ENCODE results near the gene TECPR2. TPM values are rescaled to one million over a fixed set of nuclear protein-coding genes. Genes with fewer than 3 reads are reported as not detected.

Gene TECPR2
- total and polyA plus RNA-seq, 2 of the 13 experiments (the other 11 are each of a cell fraction or from before 2014, with no cell fraction given): 3.5 to 5.7 TPM

DNA sequence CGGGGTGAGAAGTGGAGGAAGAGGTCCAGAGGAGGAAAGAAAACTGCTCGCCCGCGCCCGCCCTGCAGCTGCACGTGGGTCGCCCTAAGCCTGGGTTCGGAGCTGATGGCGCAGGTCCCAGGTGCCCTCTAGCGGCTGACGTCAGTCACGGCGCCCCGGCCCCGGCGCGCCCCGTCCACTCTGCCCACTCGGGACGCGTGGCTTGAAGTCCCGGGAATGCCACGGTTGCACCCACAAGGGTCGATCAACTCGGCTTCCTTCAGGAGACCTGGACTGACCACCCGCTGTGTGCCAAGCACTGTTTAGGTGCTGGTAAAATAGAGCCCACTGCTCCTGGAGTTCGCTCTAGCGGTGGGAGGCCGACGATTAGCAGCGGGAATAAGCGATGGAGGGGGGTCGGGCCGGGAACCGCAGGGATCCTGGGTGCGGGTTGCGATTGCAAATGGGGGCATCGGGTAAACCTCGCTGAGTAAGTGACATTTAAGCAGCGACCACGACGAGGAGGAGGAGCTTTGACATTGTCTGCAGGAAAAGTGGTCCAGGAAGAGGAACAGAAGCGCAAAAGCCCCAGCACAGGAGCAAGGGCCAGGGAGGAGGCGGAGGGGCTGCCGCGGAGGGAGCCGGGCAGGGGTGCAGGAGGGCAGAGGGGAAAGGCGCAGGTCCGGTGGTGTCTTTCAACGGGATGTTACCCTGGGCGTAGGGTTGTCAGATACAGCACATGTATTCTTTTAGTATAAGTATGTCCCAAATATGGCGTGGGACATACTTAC is 48.3 kb upstream of the TECPR2 start (continued):
- TF ChIP-seq MEF2D (CRISPR knock-in tag; IDR thresholded peaks at IDR 0.05) (0 out of 2 replicates have a peak, but pooled peaks have one; percentile 63), ZNF879 (CRISPR knock-in tag; IDR thresholded peaks at IDR 0.05) (no peak), XRCC5 (optimal IDR thresholded peaks at IDR 0.05; ENCODE audit: low read length) (peak; percentile 76), CCAR2 (optimal IDR thresholded peaks at IDR 0.05; ENCODE audit: low read depth, low read length) (no peak), ZNF282 (IDR thresholded peaks at IDR 0.05; ENCODE audit: partially characterized antibody) (no peak), ZNF549 (CRISPR knock-in tag; IDR thresholded peaks at IDR 0.05) (no peak), SOX13 (IDR thresholded peaks at IDR 0.05) (no peak), SOX13 (CRISPR knock-in tag; conservative IDR thresholded peaks at IDR 0.05 in 1 of 2, IDR thresholded peaks at IDR 0.05 in 1 of 2) (peak in 1 of 2 experiments; percentile 42; a peak in 2 of 4 replicates), SPEN (CRISPR knock-in tag; IDR thresholded peaks at IDR 0.05; ENCODE audit: low read depth) (no peak; the same call in 1 of the 2 replicates), RAD21 (CRISPR knock-in tag; IDR thresholded peaks at IDR 0.05) (peak; percentile 97), MTF1 (CRISPR knock-in tag; IDR thresholded peaks at IDR 0.05) (no peak), KLF13 (CRISPR knock-in tag; IDR thresholded peaks at IDR 0.05) (no peak), TEAD3 (CRISPR knock-in tag; optimal IDR thresholded peaks at IDR 0.05; ENCODE audit: borderline replicate concordance) (peak; percentile 60), ZKSCAN8 (CRISPR knock-in tag; IDR thresholded peaks at IDR 0.05; ENCODE audit: borderline replicate concordance) (peak; percentile 36; the same call in 1 of the 2 replicates), ZNF382 (CRISPR knock-in tag; IDR thresholded peaks at IDR 0.05; ENCODE audit: borderline replicate concordance) (no peak), SIX1 (CRISPR knock-in tag; IDR thresholded peaks at IDR 0.05; ENCODE audit: borderline replicate concordance) (no peak), MTF2 (CRISPR knock-in tag; IDR thresholded peaks at IDR 0.05; ENCODE audit: borderline replicate concordance) (0 out of 2 replicates have a peak, but pooled peaks have one; percentile 72), CBFB (CRISPR knock-in tag; IDR thresholded peaks at IDR 0.05) (0 out of 2 replicates have a peak, but pooled peaks have one; percentile 42)
- TF ChIP-seq, protein P1, sequence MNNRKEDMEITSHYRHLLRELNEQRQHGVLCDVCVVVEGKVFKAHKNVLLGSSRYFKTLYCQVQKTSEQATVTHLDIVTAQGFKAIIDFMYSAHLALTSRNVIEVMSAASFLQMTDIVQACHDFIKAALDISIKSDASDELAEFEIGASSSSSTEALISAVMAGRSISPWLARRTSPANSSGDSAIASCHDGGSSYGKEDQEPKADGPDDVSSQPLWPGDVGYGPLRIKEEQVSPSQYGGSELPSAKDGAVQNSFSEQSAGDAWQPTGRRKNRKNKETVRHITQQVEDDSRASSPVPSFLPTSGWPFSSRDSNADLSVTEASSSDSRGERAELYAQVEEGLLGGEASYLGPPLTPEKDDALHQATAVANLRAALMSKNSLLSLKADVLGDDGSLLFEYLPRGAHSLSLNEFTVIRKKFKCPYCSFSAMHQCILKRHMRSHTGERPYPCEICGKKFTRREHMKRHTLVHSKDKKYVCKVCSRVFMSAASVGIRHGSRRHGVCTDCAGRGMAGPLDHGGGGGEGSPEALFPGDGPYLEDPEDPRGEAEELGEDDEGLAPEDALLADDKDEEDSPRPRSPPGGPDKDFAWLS (CRISPR knock-in tag; IDR thresholded peaks at IDR 0.05; ENCODE audit: borderline replicate concordance): 0 out of 2 replicates have a peak, but pooled peaks have one; percentile 63
- TF ChIP-seq, protein P2, sequence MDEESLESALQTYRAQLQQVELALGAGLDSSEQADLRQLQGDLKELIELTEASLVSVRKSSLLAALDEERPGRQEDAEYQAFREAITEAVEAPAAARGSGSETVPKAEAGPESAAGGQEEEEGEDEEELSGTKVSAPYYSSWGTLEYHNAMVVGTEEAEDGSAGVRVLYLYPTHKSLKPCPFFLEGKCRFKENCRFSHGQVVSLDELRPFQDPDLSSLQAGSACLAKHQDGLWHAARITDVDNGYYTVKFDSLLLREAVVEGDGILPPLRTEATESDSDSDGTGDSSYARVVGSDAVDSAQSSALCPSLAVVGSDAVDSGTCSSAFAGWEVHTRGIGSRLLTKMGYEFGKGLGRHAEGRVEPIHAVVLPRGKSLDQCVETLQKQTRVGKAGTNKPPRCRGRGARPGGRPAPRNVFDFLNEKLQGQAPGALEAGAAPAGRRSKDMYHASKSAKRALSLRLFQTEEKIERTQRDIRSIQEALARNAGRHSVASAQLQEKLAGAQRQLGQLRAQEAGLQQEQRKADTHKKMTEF (CRISPR knock-in tag; IDR thresholded peaks at IDR 0.05): peak; percentile 80
- TF ChIP-seq, protein P3, sequence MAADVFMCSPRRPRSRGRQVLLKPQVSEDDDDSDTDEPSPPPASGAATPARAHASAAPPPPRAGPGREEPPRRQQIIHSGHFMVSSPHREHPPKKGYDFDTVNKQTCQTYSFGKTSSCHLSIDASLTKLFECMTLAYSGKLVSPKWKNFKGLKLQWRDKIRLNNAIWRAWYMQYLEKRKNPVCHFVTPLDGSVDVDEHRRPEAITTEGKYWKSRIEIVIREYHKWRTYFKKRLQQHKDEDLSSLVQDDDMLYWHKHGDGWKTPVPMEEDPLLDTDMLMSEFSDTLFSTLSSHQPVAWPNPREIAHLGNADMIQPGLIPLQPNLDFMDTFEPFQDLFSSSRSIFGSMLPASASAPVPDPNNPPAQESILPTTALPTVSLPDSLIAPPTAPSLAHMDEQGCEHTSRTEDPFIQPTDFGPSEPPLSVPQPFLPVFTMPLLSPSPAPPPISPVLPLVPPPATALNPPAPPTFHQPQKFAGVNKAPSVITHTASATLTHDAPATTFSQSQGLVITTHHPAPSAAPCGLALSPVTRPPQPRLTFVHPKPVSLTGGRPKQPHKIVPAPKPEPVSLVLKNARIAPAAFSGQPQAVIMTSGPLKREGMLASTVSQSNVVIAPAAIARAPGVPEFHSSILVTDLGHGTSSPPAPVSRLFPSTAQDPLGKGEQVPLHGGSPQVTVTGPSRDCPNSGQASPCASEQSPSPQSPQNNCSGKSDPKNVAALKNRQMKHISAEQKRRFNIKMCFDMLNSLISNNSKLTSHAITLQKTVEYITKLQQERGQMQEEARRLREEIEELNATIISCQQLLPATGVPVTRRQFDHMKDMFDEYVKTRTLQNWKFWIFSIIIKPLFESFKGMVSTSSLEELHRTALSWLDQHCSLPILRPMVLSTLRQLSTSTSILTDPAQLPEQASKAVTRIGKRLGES (CRISPR knock-in tag; IDR thresholded peaks at IDR 0.05; ENCODE audit: borderline replicate concordance): no peak; the same call in 1 of the 2 replicates
- TF ChIP-seq, protein P4, sequence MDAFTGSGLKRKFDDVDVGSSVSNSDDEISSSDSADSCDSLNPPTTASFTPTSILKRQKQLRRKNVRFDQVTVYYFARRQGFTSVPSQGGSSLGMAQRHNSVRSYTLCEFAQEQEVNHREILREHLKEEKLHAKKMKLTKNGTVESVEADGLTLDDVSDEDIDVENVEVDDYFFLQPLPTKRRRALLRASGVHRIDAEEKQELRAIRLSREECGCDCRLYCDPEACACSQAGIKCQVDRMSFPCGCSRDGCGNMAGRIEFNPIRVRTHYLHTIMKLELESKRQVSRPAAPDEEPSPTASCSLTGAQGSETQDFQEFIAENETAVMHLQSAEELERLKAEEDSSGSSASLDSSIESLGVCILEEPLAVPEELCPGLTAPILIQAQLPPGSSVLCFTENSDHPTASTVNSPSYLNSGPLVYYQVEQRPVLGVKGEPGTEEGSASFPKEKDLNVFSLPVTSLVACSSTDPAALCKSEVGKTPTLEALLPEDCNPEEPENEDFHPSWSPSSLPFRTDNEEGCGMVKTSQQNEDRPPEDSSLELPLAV (CRISPR knock-in tag; conservative IDR thresholded peaks at IDR 0.05; ENCODE audit: low read depth): no peak
